ENCODE measurements around the gene RASL12.
"Not testable (repeated sequence)": the region's sequence is repeated elsewhere in the genome, so short reads cannot be mapped to it uniquely, and the experiment has no call there.

Gene RASL12, protein sequence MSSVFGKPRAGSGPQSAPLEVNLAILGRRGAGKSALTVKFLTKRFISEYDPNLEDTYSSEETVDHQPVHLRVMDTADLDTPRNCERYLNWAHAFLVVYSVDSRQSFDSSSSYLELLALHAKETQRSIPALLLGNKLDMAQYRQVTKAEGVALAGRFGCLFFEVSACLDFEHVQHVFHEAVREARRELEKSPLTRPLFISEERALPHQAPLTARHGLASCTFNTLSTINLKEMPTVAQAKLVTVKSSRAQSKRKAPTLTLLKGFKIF

DNA sequence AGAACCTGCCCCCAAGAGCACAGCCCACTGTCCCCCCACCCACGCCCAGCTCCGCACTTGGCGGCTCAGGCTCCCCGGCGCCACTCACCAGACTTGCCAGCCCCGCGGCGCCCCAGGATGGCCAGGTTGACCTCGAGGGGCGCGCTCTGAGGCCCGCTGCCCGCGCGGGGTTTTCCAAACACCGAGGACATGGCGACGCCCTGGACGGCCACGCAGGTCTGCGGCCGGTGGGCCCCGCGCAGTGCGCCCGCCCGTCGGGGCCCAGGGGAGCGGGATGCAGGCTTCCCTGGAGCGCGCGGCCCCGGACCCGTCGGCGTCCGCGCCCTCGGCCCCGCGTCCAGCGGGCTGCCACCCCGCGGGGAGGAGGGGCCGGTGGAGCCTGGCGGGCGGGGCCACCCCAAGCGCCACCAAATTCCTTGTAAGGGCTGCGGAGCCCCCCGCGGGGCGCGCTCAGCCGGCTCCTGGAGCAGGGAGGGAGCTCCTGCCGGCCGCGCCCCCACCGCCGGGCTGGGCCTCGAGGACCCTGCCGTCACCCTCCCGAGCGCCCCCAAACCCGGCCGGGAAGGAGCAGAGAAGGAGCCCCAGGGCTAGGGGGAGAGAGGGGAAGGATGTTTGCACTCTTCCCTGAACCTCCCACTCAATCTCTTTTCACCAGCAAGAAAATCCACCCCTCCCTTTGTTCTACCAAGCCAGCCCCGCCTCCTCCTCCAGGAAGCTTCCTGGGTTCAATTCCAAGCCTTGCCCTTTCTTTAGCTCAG lies at the start of gene RASL12:
Gene RASL12 (minus strand): TSS at position 347 of the 758 bp plus-strand sequence. CDS start 156 bp downstream, at position 191.
- DNase-seq = peak; percentile 30

GRCh38 chr15:65115542-65115941 lies 47.8 kb upstream of the RASL12 start:
- DNase-seq = peak; percentile 73

GRCh38 chr15:65115086-65115485 lies 47.3 kb upstream of the RASL12 start, which contains the start of gene UBAP1L:
TSS of gene UBAP1L (minus strand) at chr15:65115200. CDS start at chr15:65106215, 8,985 bp downstream.
- peak; percentile 94 for DNase-seq

GRCh38 chr15:65110676-65111292 lies 43.0 kb upstream of the RASL12 start:
- peak; percentile 97 for DNase-seq

DNA sequence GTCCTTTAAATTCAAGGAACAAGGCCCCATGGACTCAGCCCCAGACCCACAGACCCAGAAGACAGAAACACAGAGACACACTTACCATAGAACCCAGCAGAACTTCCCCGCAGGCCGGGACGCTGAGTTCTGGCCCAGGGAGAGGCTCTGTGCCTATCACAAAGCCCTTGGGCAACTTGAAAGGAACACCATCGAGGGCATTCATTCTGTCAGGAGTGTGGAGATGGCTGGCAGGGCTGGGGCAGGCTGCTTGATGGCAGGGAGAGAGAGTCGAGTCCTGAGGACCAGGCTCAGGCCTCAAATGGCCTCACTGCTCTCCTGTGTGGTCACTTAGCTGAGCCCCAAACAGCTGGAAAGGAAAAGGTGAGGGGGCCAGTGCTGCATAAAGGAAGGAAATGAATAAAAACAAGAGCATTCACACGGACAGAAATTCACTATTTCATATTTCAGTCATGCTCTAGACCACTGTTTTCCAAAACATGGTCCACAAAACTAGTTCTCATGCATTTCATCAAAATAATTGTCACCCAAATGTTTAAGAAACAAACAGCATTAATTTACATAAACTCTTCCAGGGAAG lies 38.3 kb upstream of the RASL12 start:
- no peak for DNase-seq

DNA sequence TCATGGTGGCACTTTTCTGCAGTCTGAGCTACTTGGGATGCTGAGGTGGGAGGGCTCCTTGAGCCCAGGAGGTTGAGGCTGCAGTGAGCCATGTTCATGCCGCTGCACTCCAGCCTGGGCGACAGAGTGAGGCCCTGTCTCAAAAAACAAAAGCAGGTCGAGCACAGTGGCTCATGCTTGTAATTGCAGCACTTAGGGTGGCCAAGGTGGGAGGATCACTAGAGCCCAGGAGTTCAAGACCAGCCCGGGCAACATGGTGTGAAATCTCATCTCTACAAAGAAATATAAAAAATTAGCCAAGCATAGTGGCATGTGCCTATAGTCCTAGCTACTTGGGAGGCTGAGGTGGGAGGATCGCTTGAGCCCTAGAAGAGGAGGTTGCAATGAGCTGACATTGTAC lies 37.2 kb upstream of the RASL12 start:
- no peak for DNase-seq

DNA sequence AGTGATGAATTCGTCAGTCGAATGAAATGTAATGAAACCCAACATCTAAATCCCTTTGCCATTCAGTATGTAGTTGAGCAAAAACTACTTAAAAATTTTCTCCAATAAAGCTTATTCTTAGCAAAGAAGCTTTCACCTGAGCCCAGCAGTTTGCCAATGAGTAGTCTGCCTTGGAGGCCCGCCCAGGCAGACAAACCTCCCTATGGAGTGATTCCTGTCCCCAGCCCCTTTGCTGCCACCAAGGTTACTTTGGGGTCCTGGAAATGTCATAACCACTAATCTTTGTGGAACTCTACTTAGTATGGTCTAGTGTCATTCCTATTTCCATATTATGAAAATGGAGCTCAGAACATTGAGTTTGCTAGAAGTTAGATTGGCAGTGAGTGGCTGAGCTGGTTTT lies 35.1 kb upstream of the RASL12 start:
- no peak for DNase-seq

DNA sequence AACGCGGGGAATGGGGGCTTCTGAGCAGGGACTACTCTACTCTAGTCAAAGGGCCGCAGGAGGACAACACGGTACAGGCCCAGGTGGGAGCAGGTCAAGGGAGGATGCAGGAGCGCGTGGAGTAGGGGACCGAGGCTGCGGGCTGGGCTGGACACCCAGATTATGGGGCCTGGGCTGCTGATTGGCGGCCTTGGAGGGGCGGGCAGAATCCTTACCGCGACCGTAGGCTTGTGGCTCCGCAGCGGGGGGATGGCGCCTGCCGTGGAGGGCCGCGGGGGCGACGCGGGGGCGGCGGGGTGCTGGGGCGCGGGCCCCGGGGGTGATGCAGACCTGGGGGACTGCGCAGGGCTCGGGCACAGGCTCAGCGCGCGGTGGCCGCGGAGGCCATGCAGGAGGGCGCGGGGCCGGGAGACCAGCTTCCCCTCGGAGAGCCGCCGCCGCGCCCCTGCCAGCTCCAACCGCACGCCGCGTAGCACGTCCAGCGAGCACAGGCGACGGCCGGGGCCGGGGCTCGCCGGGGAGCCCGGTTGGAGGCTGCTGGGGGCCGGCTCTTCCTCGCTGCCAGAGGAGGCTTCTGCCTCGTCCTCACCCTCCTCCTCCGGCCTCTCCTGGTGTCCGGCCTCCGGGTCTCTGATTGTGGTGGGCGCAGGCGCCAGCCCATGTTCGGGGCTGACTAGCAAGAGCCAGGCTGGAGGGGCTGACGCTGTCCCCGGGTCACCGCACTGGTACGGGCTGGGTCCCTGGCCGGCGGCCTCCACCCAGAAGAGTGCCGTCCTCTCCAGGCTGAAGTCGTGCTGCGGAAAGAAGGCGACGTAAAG lies 34.3 kb upstream of the RASL12 start:
- no peak for DNase-seq

DNA sequence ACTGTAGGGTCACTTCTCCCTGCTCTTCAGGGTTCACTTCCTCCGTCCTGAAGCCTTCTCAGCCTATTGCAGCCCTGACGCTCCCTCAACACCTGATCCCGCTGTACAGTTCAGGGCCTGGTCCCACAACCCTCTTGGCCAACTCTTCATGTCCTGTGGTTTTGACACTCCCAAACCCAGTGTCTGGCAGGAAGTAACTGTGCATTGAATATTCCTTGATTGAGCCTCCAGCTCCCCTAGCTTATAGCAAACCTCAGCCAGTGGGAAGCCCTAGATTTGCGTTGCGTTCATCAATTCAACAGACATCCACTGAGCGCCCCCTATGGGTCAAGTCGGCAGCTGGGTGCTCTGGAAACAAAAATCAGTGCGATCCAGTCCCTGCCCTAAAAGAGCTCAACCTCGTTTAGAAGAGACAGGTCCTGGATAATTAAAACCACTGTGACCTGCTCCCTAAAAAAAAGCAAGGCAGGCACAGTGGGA lies 33.7 kb upstream of the RASL12 start:
- DNase-seq = peak; percentile 73

- no peak for DNase-seq
Observed at GRCh38 chr15:65100442-65100841, 32.7 kb upstream of the RASL12 start.

DNA sequence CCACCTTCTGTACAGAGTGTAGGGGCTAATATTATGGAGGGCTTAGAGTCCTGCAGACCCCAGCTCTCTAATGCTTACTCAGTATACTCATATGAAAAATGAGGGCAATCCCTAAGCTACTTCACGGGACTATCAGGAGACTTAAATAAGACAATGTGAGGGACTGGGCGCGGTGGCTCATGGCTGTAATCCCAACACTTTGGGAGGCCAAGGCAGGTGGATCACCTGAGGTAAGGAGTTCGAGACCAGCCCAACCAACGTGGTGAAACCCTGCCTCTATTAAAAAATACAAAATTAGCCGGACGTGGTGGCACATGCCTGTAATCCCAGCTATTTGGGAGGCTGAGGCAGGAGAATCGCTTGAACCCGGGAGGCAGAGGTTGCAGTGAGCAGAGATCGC lies 32.0 kb upstream of the RASL12 start:
- not testable (repeated sequence) for DNase-seq

GRCh38 chr15:65099336-65099735 lies 31.5 kb upstream of the RASL12 start:
- DNase-seq = no peak

DNA sequence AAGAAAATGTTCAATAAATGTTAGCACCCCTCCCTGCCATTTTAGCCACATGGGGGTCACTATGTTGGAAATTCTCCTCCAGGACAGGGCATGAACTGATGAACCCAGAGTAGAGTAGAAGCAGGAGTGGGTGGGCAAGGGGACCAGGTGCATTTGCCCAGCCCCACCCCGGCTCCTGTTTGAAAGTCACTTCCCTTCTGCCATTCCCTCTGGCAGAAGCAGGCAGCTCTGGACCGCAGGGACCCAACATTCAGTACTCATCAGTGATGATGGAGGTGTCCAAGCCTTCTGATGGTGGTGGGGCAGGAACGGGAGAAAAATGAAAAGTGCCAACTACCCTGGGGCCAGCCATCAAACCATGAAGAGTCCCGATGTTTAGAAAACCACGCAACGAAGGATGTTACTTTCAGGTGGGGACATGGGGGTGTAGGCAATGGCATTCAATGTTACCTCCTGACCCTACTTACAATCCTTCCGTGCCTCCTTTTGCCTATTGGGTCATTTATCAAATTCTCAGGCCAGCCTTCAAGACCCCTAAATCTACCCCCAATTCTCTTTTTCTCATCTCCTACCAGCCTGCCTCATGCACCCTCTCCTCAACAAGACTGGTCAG lies 30.0 kb upstream of the RASL12 start:
- DNase-seq = no peak

- peak; percentile 69 for DNase-seq
Observed at GRCh38 chr15:65096481-65097385, 28.9 kb upstream of the RASL12 start.

DNA sequence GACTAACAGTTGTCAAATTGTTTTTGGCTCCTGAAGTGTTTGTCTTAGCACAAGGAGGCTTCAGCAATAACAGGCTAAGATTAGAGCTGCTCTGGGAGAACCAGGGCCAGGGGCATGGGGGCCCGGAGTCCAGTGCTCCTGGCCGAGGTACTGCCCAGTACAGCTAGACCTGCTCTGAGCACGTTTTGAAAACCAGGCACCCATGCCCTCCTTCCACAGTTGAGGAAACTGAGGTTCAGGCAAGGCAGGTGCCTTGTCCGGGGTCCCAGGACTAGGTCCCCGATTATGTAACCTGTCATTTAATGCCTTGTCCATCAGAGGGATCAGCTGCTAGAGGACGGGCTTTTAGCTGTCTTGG lies 27.9 kb upstream of the RASL12 start:
- DNase-seq = no peak

DNA sequence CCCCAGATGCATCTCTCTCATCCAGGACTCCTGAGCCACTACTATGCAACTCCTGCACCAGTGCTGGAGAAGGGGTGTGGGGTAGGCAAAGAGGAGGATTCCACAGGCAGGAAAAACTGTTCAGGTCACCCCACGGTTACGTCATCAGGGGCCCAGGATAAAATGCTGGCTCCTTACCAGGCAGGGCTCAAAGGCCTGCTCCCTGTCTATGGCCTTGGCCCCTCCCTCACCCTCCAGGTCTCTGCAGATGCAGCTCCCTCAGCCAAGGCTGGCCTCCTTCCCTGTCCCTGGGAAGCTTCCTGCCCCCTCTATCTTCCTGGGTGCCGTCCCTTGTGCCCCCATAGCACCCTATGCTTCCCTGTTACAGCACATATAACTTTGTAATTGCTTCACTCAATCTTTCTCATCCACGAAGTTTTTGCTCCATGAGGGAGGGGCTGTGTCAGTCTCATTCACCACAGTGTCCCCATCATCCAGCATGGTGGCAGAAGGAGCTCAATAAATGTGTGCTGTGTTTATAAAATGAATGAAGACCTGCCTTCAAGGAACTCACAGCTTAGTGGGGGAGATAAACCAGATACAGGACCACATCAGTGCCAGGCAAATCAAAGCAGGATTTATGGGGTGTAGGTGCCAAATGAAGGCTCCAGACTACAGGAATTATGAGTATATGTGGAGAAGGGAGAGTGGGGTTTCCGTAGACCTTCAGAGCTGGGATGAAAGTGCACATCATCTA lies 27.4 kb upstream of the RASL12 start:
- DNase-seq = no peak

DNA sequence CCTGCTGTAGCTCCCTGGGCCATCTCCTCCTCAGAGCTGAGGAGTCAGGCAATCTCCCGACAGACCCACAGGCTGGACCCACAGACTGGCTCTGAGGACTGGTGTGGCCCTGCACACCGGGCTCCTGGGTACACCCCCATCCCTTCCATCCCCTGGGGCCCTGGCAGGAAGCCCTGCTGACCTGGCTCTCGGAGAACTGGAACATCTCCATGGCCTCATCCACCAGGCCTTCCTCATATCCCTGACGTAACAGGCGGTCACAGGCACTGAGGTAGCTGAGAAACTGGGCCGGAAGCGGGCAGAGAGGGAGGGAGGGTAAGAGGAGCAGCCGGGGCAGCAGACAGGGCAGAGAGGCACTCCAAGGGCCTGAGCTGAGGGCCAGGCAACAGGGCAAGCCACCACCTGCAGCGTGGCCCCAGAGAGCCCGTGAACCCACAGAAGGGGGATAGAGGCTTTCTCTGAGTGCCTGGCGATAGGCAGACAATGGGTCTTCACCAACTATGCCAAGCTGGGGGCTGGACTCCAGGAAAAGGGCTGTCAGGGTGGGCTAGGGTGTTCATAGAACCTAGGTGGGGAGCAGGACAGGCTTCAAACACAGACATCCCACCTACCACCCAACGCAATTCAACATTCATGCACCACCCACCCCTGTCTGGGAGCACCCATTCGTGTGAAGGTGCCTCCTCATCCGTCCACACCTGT lies 26.7 kb upstream of the RASL12 start:
- DNase-seq = no peak

DNA sequence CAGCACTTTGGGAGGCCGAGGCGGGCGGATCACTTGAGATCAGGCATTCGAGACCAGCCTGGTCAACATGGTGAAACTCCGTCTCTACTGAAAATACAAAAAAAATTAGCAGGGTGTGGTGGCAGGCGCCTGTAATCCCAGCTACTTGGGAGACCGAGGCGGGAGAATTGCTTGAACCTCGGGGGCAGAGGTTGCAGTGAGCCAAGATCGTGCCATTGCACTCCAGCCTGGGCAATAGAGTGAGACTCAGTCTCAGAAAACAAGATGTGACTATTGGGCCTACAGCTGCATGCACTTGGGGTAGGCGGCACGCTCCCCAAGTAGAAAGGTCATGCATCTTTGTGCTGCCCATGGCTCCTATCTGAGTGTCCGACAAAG lies 26.0 kb upstream of the RASL12 start:
- not testable (repeated sequence) for DNase-seq

DNA sequence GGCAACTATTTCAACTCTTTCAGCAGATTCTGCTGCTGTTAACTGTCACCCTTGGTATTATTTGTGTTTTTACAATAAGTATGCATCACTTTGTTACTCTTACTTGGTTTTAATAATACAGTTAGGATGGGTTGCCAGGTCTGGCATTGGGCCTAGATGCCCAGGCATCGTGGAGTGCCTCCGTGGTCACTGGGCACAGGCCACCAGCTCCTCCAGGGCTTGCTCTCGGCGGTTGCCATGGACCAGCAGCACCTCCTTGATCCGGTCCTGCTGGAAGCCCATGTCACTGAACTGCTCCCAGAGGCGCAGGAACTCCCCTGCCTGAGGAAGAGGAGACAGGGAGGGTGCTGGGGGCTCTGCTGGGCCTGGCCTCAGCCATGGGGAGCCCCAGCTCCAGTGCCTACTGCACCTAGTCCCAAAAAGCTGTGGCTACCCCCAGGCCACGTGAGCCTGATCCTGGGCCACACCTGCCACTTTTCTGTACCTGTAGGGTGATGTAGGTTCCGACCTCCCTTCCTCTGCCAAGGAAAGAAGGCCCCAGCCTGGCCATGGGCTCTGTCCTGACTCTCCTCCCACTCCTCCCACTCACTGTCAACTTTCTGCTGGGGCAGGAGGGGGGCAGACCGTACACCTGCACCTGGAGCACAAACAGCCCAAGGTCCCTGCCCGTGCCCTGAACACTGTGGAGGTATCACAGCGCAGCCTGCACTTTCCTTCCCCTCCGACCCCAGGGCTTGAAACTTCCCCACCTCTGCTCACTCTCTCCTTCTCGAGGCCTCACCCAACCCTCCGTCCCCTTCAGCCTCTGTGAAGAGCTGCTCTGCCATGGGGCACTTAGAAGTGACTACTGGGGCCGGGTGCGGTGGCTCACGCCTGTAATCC lies 25.4 kb upstream of the RASL12 start:
- no peak for DNase-seq

All from NCI-H82 (cell line).